NCI-H226 (cell line): ENCODE data around the gene PSMB7.

Experiments used
- DNase-seq: peaks from one replicate; pipeline ENCODE4 v3.0.0-alpha.2; 2015

PSMB7 gene

DNA sequence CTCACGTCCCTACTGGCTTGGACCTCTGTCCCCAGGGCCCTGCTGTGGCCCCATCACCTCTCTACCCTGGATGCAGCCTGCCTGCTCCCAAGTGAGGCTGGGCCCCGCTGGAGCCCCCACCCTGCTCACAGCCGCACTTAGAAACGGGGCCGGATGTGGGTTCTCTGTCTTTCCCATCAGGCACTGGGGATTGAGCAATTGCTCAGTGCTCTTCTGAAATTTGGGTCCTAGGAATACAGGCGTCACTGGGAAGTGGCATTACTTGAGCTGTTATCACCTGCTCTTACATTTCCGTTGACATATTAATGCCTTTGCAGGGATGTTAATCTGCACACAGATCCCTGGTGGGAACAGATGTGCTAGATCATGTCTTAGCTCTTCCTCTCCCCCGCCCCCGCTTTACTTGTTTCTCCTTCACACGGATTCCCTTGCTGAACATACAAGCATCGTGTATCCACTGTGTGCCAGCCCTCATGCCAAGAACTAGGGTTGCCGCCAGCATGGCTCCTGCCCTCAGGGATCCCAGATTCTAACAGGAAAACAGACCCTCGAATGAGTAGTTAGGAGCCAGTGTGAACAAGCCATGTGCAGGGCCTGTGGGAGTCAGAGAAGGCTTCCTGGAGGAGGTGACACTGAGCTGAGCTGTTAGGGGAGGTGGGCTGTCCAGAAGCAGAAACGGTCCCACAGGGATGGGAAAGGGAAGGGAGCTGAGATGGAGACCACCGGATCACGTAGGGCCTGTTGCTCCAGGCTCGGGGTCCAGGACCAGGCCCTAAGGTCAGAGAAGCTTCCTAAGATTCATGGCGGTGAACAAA is 92.4 kb downstream of the PSMB7 start:
- DNase-seq = no peak

DNA sequence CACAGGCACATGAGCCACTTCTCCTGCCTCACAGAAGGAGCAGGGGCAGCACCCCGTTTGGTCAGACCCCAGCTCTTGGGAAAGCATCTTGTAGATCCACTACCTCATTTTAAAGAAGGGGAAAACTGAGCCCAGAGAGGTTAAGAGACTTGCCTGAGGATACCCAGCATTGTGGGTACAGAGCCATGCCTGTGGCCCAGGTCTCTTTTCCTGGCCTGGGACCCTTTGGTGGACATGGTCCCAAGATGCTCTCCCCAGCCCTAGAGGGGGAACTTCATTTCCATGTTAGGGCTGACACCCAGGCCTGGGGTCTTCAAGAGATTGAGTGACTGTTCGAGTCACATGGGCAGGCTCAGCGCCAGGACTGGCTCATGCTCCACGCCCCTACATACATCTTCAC is 93.3 kb downstream of the PSMB7 start:
- no peak for DNase-seq

DNA sequence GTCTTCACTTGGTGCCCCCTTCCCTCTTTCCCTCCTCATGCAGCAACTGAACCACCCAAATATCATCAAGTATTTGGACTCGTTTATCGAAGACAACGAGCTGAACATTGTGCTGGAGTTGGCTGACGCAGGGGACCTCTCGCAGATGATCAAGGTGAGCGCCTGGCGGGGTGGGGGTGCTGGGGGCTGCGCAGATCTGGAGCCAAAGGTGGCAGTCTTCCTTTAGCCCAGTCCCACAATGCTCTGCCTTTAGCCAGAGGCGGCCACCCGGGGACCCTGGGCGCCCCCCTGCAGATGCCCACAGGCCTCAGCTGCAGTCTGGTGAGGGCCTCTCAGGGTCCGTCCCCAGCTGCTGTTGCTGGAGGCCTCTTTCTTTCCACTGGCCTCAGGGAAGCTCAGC is 93.8 kb downstream of the PSMB7 start:
- DNase-seq = no peak

DNA sequence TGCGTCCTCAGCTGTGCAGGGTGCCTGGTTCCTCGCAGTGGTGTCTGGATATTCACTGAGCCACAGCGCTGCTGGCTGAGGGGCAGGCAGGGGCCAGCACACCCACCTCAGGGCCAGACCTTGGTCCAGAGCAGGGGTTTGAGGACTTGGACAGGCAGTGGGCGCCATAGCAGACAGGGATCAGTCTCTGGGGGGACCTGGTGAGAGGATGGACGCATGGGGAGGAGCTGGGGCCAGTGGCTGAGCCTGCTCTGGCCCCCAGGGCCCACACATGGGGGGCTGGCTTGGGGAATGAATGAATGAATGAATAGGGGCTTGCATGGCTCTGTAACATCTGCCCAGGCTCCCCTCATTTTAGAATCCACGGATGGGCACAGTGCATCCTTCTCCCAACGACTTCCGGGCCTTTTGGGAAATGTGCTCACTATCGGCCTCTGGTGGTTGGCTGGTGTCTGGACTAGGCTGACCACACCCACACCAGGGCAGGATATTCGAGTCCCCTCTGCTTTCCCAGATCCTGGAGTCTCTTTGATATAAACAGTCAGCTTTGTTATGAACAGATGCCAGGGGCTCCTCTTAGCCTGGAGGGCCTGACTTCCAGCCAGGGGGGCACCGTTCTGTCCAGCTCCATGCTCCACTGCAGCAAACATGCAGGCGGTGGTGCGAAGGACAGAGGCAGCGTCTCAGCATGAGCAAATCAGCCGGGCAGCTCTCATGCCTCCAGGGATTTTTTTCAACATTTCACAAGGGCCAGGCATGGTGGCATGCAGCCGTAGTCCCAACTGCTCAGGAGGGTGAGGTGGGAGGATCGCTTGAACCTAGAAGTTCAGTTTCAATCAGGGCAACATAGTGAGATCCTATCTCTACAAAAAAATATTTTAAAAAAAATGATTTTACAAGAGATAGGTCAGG is 94.9 kb downstream of the PSMB7 start:
- peak; percentile 62 for DNase-seq

DNA sequence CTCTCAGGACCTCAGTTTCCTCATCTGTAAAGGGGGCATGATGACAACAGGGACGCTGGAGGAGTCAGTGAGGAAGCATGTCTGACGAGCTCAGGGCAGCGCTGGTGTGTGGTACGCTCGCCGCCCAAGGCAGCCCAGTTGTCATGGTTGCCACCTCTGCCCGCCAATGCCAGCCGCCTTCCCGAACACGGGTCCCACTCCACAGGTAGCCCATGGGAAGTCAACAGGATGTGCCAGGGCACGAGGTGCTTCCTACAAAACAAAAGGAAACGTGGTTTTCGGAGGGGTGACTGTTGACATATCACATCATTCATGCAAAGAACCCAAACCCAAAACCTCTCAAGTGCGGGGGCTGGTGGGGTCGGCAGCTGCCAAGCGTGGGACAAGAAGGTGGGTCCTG is 99.4 kb downstream of the PSMB7 start:
- no peak for DNase-seq

DNA sequence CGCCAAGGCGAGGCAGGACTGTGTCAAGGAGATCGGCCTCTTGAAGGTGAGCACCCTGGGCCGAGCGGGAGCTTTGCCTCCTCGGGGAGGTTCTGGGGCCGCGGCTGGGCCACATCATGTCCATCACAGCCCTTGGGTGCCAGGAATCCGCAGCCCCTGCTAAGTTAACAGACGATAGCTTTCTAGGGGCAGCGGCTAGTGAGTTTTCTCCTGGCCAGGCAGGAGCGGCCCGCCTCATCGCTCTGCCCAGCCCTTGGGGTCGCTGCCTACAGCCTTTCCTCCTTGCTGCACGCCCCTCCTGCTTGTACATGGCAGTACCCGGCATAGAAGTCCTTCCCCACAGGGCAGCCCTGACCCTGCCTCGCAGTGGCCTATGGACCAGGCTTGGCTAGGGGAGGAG is 101.3 kb downstream of the PSMB7 start:
- no peak for DNase-seq

DNA sequence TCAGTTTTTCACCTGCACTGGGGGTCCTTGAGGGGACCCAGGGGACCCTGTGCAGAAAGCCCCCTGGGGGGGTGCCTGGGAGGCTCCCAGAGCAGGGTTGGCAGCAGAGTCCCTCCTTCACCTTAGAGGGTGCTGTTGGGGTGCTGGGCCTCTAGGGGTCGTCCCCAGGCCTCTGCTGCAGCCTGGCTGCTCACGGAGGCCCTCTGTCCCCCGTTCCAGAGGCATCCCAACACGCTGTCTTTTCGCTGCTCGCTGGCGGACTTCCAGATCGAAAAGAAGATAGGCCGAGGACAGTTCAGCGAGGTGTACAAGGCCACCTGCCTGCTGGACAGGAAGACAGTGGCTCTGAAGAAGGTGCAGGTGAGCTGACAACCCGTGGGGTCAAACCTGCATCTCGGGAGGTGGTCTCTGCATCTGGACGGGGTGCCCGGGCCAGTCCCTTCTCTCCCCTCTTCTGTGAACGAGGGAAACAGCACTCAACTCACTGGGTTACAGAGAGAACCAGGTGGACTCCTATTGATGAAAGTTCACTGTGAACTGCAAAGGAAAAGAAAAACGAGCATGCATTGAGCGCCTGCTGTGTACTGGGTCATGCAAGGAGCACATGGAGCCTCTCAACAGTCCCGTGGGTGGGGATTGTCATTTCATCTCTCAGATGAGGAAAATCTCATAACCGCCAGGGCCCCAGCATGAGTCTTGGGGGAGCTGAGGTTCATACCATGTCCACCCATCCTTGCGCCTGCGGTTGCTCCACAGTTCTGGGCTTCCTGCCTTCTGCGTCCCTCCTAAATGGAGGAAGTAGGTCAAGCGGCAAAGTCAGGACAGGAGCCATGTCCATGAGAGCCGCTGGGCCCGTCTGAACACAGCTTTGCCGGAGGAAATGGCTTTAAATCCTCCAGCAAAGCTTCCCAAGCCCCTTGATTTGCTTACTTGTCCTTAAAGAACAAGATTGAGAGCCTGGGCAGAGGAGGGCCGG is 102.7 kb downstream of the PSMB7 start:
- no peak for DNase-seq

DNA sequence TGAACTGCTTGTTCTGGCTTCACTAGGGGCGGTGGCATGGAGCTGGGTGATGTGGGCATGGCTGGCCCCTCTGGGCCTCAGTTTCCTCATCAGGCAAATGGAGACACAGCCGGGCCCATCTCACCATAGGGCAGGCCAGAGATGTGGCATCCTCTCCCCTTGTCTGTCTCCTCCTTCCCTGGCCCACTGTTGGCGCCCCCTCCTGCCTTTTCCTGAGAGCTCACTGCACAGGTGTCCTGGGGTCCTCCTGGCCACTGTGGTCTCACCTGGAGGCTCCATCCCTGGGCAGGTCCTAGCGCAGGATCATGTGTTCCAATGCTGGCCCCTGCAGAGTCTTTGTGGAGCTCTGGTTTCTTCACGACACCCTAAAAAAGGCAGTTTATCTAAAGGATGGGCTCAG is 104.0 kb downstream of the PSMB7 start:
- DNase-seq = no peak

DNA sequence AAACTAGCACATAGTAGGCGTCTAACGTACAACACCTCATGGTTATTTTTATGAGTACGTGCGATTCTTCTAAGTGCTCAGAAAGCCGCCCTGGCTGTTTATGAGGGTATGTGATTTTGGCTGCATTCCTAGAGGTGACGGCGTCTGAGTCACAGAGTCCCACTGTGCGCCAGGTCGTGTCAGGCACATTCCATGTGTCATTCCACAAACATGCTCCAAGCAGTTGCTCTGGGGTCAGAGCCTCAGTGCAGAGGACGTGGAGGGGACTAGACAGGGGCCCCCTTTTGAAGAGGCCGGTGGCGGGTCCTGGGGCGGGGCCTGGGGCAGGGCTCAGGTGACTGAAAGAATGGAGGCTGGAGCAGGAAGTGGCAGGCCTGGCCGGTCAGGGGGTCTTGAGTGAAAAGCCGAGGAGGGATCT is 105.6 kb downstream of the PSMB7 start:
- peak; percentile 93 for DNase-seq

DNA sequence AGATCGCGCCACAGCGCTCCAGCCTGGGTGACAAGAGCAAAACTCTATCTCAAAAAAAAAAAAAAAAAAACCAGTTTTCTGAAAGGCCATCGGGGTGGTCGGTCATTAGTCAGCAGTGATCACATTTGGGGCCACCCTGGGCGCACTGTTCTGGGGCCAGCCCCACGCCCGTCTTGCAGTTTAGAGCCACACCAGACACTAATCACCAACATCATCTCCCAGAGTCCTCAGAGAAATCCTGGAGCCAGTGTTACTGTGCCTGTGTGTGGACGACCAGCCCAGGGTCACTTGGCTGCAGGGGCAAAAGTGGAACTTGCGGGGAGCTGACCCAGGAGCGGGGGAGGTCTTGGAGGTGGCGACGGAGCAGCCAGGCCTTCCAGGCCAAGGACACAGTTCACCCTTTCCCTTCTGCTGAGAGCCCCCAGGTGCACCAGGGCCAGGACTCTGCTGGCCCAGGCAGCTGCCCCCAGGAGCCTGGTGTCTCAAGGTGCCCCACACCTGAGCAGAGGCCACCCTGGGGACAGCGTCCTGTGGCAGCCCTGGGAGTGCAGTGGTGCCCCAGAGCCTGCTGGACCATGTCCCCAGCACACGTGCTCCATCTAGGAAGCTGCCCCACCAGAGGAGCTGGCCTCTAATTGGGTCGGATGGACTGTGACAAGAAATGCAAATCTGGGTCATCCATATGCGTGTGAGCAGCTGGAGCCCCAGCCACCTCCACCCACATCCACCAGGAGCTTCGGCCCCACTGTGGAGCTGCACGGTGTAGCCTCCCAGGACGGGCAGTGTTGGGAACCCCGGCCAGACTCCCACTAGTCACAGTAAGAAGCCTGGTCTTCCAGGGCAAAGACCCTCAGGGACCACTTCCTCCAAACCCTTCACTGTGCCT is 106.4 kb downstream of the PSMB7 start:
- no peak for DNase-seq

DNA sequence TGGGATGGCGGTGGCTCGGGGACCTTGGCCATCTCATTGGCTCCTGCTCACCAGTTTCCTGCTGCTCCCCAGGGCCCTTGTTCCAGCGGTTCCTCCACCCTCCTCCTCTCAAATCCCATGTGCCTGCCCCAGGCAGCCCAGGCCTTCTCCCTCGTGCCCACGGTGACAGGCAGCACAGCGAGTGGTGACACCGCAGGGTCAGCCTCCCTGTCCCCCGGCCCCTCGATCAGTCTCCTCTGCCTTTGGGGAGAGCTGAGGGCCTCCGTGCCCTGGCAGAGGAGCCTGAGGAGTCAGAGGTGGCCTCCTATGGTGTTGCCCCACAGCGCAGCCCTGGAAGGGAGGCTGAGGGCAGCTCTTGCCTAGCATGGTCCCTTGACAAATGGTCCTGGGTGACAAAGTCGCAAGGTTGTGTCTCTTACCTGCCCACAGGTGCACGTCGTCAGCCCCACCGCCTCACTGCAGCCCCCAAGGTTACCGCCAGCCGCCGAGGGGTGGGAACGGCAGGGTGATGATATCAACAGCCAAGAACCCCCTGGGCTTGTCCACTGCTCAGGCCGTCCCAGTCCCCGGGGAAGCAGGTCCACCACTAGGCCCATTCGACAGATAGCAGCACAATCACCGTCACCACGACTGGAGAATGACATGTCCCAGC is 107.7 kb downstream of the PSMB7 start:
- DNase-seq = no peak

DNA sequence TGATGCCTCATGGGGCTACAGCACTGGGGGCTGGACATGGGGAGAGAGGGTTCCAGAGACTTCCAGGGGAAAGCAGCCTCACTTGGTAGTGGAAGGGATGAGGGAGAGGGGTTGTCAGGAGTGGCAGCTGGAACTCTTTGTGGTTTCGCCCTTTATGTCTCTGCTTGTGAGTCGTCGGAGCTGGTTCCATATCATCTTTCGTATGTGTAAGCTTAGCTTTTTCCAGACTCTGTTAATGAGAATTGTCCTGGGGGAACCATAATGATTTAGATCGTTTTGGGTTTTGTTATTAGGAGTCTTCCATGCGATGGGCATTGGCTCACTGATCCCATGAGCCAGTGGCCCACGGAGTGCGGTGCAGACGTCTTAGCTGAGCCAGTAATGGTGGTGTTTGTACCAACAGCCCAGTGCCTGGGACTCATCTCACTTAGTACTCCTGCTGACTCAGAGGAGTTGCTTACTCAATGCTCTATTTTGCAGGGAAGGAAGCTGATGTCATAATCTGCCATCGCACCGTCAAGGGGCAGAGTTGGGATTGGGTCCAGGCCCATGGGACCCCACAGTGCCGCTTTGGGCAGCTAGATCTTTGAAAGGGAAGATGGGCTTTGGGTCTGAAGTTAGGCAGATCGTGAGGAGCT is 109.0 kb downstream of the PSMB7 start:
- DNase-seq = peak; percentile 82

DNA sequence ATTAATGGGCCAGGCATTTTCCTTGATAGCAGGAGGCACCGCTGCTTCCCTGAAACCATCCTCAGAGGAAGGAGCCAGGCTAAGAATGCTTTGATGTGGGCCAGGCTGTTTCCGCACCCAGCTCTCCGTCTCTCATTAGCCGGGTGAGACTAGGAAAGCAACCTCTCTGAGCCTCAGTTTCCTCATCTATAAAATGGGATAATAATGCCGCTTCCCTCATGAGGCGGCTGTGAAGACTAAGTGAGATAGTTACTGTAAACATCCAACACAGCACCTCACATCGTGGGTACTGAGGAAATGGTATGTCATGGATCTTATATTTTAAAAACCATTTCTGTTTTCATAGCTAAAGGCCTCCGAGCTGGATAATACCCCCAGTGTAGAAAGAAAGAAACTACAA is 111.0 kb downstream of the PSMB7 start:
- DNase-seq = no peak

DNA sequence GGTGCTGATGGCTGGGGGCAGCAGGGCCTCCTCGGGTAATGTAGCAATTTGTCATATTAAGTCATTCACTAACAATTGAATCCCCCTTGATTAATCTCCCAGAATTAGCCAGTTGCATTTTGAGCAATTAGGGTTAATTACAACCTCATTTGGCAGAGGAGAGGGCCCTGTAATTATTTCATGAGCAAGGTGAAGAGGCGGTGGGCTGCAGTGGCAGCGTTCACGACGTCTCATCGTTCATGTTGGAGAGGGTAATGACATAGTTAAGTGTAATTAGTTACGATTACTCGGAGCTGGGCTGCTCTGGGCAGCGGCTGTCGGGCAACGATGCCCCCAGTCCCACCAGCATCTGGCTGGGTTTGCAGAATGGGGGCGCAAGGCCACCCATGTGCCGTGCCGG is 111.5 kb downstream of the PSMB7 start:
- DNase-seq = no peak
